HEK293 (cell line): Measurements from ENCODE around the gene GP1BB.

Experiments
- CTCF ChIA-PET: fragments of 350-600 bp; formaldehyde crosslinking; extraction: SDS; loops from one replicate; lab custom pipeline; 2021; ENCODE audit warnings: antibody characterized with exemption; lab: Yijun Ruan, JAX
- POLR2A ChIA-PET: fragments of 300-600 bp; formaldehyde crosslinking; extraction: SDS; loops from one replicate; lab custom pipeline; 2020; ENCODE audit warnings: antibody characterized with exemption, inconsistent platforms; lab: Yijun Ruan, JAX
- H3K27ac ChIP-seq: fragments of 200-500 bp; sonication (Bioruptor generic); 2 replicates; pipeline ENCODE4 v1.5.1; 2014; ENCODE audit warnings: low read depth, low read length, control low read depth, inconsistent platforms; ENCODE audit errors: extremely low read depth
- H3K36me3 ChIP-seq, 2 experiments: fragments of 200-500 bp in 1 of 2; sonication (Bioruptor generic) in 1 of 2; 1 replicate in 1 of 2; 2 replicates in 1 of 2; pipeline ENCODE4 v1.5.1; 2014 to 2017; ENCODE audit warnings: inconsistent platforms in 2 of 2, low read length in 2 of 2; ENCODE audit not compliant: control insufficient read depth in 2 of 2, insufficient read depth in 1 of 2
- H3K4me1 ChIP-seq: fragments of 200-500 bp; sonication (Bioruptor generic); 2 replicates; pipeline ENCODE4 v1.5.1; 2014; ENCODE audit warnings: mild to moderate bottlenecking, low read length, inconsistent platforms; ENCODE audit not compliant: control insufficient read depth, insufficient read depth
- H3K4me3 ChIP-seq: 2 replicates; pipeline ENCODE4 v1.5.1; 2011; ENCODE audit warnings: low read depth, mild to moderate bottlenecking, control low read depth, low read length, moderate library complexity
- H3K9me3 ChIP-seq: fragments of 200-500 bp; sonication (Bioruptor generic); 2 replicates; pipeline ENCODE4 v1.5.1; 2014; ENCODE audit warnings: low read depth, low read length, inconsistent platforms; ENCODE audit not compliant: control insufficient read depth, insufficient read depth
- GLIS1 ChIP-seq: fragments of 450-650 bp; formaldehyde crosslinking; IDR thresholded peaks from 2 replicates; pipeline ENCODE4 v1.5.1; 2016; ENCODE audit warnings: missing biosample characterization, missing genetic modification characterization
- GLIS2 ChIP-seq: fragments of 450-650 bp; formaldehyde crosslinking; IDR thresholded peaks from 2 replicates; pipeline ENCODE4 v1.5.1; 2016; ENCODE audit warnings: missing biosample characterization, missing genetic modification characterization
- HIC1 ChIP-seq: fragments of 450-650 bp; formaldehyde crosslinking; IDR thresholded peaks from 2 replicates; pipeline ENCODE4 v1.5.1; 2016; ENCODE audit warnings: missing biosample characterization, missing genetic modification characterization
- HOXD13 ChIP-seq: sonication (generic); formaldehyde crosslinking; IDR thresholded peaks from 2 replicates; pipeline ENCODE4 v1.8.0; 2022; ENCODE audit warnings: missing genetic modification reagents, borderline replicate concordance
- KLF1 ChIP-seq: fragments of 450-650 bp; formaldehyde crosslinking; IDR thresholded peaks from 2 replicates; pipeline ENCODE4 v1.5.1; 2016; ENCODE audit warnings: missing biosample characterization, missing genetic modification characterization
- RBAK ChIP-seq: fragments of 450-650 bp; formaldehyde crosslinking; IDR thresholded peaks from 2 replicates; pipeline ENCODE4 v1.5.1; 2016; ENCODE audit warnings: missing biosample characterization, missing genetic modification characterization
- ZBTB26 ChIP-seq: fragments of 450-650 bp; formaldehyde crosslinking; optimal IDR thresholded peaks from 2 replicates; pipeline ENCODE3; 2016; ENCODE audit warnings: missing biosample characterization, mild to moderate bottlenecking, missing genetic modification characterization
- ZBTB48 ChIP-seq: fragments of 450-650 bp; formaldehyde crosslinking; IDR thresholded peaks from 2 replicates; pipeline ENCODE4 v1.5.1; 2016; ENCODE audit warnings: missing biosample characterization, missing genetic modification characterization
- ZFHX2 ChIP-seq: fragments of 450-650 bp; formaldehyde crosslinking; conservative IDR thresholded peaks from 2 replicates; pipeline ENCODE4 v1.5.1; 2016; ENCODE audit warnings: missing biosample characterization, missing genetic modification characterization
- ZIC2 ChIP-seq: fragments of 450-650 bp; formaldehyde crosslinking; IDR thresholded peaks from 2 replicates; pipeline ENCODE4 v1.5.1; 2016; ENCODE audit warnings: missing biosample characterization, missing genetic modification characterization
- ZNF148 ChIP-seq: fragments of 450-650 bp; formaldehyde crosslinking; IDR thresholded peaks from 2 replicates; pipeline ENCODE4 v1.5.0; 2017; ENCODE audit warnings: missing biosample characterization, missing genetic modification characterization, borderline replicate concordance
- ZNF266 ChIP-seq: fragments of 450-650 bp; formaldehyde crosslinking; IDR thresholded peaks from 2 replicates; pipeline ENCODE4 v1.5.1; 2016; ENCODE audit warnings: missing biosample characterization, missing genetic modification characterization, low read depth
- ZNF341 ChIP-seq: fragments of 450-650 bp; formaldehyde crosslinking; IDR thresholded peaks from 2 replicates; pipeline ENCODE4; 2016; ENCODE audit warnings: low read depth, missing biosample characterization, missing genetic modification characterization
- ZNF404 ChIP-seq: fragments of 450-650 bp; formaldehyde crosslinking; IDR thresholded peaks from 2 replicates; pipeline ENCODE4 v1.5.1; 2017; ENCODE audit warnings: missing biosample characterization, missing genetic modification characterization
- ZNF433 ChIP-seq: fragments of 450-650 bp; formaldehyde crosslinking; IDR thresholded peaks from 2 replicates; pipeline ENCODE4 v1.5.1; 2016; ENCODE audit warnings: missing biosample characterization, missing genetic modification characterization, low read depth
- ZNF510 ChIP-seq: fragments of 450-650 bp; formaldehyde crosslinking; IDR thresholded peaks from 2 replicates; pipeline ENCODE4 v1.5.1; 2018; ENCODE audit warnings: mild to moderate bottlenecking, missing genetic modification characterization, missing biosample characterization; ENCODE audit not compliant: insufficient replicate concordance
- ZNF548 ChIP-seq: fragments of 450-650 bp; formaldehyde crosslinking; IDR thresholded peaks from 2 replicates; pipeline ENCODE4 v1.5.1; 2016; ENCODE audit warnings: missing biosample characterization, missing genetic modification characterization
- ZNF623 ChIP-seq: fragments of 450-650 bp; formaldehyde crosslinking; IDR thresholded peaks from 2 replicates; pipeline ENCODE4 v1.5.1; 2016; ENCODE audit warnings: missing biosample characterization, missing genetic modification characterization
- ZNF704 ChIP-seq: fragments of 450-650 bp; formaldehyde crosslinking; IDR thresholded peaks from 2 replicates; pipeline ENCODE4 v1.5.1; 2016; ENCODE audit warnings: missing biosample characterization, missing genetic modification characterization
- ZNF830 ChIP-seq: fragments of 450-650 bp; IDR thresholded peaks from 2 replicates; pipeline ENCODE4 v1.5.0; 2018; ENCODE audit warnings: missing biosample characterization, missing genetic modification characterization, low read depth, mild to moderate bottlenecking, moderate library complexity

The GP1BB gene

GRCh38 chr22:19744350-19745006 is 21.1 kb downstream of the GP1BB start:
- Histone ChIP-seq H3K27ac (no peak overlapping the region), H3K4me1 (no peaks in the 10 kb centered on the region), H3K9me3 (no peaks in the 10 kb centered on the region), H3K36me3 (no peaks in the 10 kb centered on the region), H3K4me3 (no peak overlapping the region)
- ChIA-PET CTCF (interaction anchor here (0.6 to 4.4 kb wide), 3 partner anchors 12 to 838 kb away, joined by 4 to 19 read pairs (median 7); partner anchors contain the start of gene DGCR6), POLR2A (no interaction called here)
- peak; percentile 57 for TF ChIP-seq ZNF623 (tag by site-specific recombination)
- TF ChIP-seq ZNF341 (tag by site-specific recombination) = peak; percentile 55
- TF ChIP-seq RBAK (tag by site-specific recombination) = no peak
- 0 out of 2 replicates have a peak, but pooled peaks have one; percentile 6 for TF ChIP-seq GLIS1 (tag by site-specific recombination)

- H3K4me1 ChIP-seq = no peaks in the 10 kb centered on the region
- POLR2A ChIA-PET = interaction anchor here (0.6 to 1.7 kb wide), 2 partner anchors 21 to 784 kb away, joined by 3 to 4 read pairs; no protein-coding TSS in a partner anchor
- H3K4me3 ChIP-seq = no peak overlapping the region
- H3K27ac ChIP-seq = no peak overlapping the region
- CTCF ChIA-PET = interaction anchor here (0.6 to 4.4 kb wide), 6 partner anchors 9 to 839 kb away, joined by 3 to 19 read pairs (median 6); partner anchors contain the start of gene DGCR6
- H3K36me3 ChIP-seq = no peaks in the 10 kb centered on the region
- no peaks in the 10 kb centered on the region for H3K9me3 ChIP-seq
- TF ChIP-seq ZIC2 (tag by site-specific recombination) = peak; percentile 50; the same call in 1 of the 2 replicates
- TF ChIP-seq HIC1 (tag by site-specific recombination) = peak; percentile 73
- TF ChIP-seq ZNF404 = no peak
- TF ChIP-seq GLIS1 (tag by site-specific recombination) = peak; percentile 39; the same call in 1 of the 2 replicates
- no peak for TF ChIP-seq ZBTB26 (tag by site-specific recombination)
- TF ChIP-seq ZNF548 = no peak
- TF ChIP-seq KLF1 (tag by site-specific recombination) = peak; percentile 20; the same call in 1 of the 2 replicates
- 0 out of 2 replicates have a peak, but pooled peaks have one; percentile 29 for TF ChIP-seq GLIS2 (tag by site-specific recombination)
- no peak for TF ChIP-seq ZNF433 (tag by site-specific recombination)
- no peak for TF ChIP-seq ZNF266
These were observed 22.1 kb downstream of the GP1BB start for GRCh38 chr22:19745155-19746101.

GRCh38 chr22:19746726-19747125 is 23.4 kb downstream of the GP1BB start:
- H3K4me3 ChIP-seq = no peak overlapping the region
- no peaks in the 10 kb centered on the region for H3K4me1 ChIP-seq
- H3K27ac ChIP-seq = no peak overlapping the region
- ChIA-PET POLR2A (interaction anchor here (1.7 kb wide), 1 partner anchor 23 kb away, joined by 4 read pairs; no protein-coding TSS in a partner anchor), CTCF (interaction anchor here (0.6 to 4.4 kb wide), 4 partner anchors 10 to 223 kb away, joined by 3 to 19 read pairs (median 10); no protein-coding TSS in a partner anchor)
- no peaks in the 10 kb centered on the region for H3K36me3 ChIP-seq
- H3K9me3 ChIP-seq = no peaks in the 10 kb centered on the region
- TF ChIP-seq ZNF830 = no peak
- no peak for TF ChIP-seq ZBTB48 (tag by site-specific recombination)
- no peak for TF ChIP-seq ZFHX2 (tag by site-specific recombination)
- TF ChIP-seq ZNF704 (tag by site-specific recombination) = no peak
- no peak for TF ChIP-seq HOXD13 (CRISPR knock-in tag)
- no peak for TF ChIP-seq ZNF510
- no peak for TF ChIP-seq ZNF148 (tag by site-specific recombination)
